ENCODE results near the gene FGFBP3.

DNA sequence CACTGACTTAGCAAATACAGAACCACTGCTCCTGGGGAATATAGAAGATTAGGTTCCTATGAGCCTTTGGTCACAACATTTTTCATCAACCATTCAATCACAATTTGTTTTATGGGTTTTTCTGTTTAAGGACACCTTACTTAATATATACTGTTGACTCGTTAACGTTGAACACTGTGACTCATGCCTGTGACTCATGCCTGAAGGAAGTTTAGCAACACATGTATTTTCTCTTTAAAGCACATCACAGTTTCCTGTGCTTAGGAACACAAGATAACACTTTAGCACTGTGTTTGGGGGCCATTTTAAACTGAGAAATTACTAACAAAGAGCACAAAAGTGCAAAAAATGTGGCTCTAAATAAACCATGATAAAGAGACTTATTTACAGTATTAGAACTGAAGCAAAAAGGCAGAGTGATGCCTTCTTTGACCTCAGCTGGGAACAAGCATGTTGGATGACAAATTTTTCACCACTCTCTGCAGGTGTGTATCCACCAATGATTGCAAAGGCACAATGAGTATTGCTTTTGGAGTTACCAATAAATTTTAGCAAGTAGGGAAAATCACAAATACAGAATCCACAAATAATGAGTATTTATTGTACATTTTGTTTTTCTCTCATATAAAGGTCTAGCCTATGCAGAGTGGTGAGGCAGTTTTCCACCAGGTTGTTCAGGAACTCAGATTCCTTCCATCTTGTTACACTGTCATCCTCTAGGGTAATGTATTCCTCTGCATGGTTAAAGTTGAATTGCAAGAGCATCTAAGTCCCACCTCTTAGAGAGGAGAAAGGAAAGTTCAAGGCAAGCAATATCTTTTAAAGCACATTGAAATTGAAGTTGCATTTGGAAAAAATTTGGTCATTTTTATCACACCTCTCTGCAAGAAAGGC is 7.3 kb downstream of the FGFBP3 start:
- TF ChIP-seq ZNF431 (CRISPR knock-in tag; IDR thresholded peaks at IDR 0.05; ENCODE audit: borderline replicate concordance, low read depth) (no peak), POLR2A (IDR thresholded peaks at IDR 0.05; ENCODE audit: insufficient read depth in 1 of 2, low read depth in 2 of 2, low read length in 2 of 2) (no peak), ZNF773 (CRISPR knock-in tag; IDR thresholded peaks at IDR 0.05; ENCODE audit: borderline replicate concordance) (no peak), FOXK2 (IDR thresholded peaks at IDR 0.05) (no peak)
- TF ChIP-seq, protein P1, sequence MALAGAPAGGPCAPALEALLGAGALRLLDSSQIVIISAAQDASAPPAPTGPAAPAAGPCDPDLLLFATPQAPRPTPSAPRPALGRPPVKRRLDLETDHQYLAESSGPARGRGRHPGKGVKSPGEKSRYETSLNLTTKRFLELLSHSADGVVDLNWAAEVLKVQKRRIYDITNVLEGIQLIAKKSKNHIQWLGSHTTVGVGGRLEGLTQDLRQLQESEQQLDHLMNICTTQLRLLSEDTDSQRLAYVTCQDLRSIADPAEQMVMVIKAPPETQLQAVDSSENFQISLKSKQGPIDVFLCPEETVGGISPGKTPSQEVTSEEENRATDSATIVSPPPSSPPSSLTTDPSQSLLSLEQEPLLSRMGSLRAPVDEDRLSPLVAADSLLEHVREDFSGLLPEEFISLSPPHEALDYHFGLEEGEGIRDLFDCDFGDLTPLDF (CRISPR knock-in tag; IDR thresholded peaks at IDR 0.05) = no peak

Data from HepG2 (cell line).